Measurements from ENCODE around the gene PRCP.
A peak's percentile ranks its signal among the peaks of the same experiment; 100 is the strongest.

PRCP gene

DNA sequence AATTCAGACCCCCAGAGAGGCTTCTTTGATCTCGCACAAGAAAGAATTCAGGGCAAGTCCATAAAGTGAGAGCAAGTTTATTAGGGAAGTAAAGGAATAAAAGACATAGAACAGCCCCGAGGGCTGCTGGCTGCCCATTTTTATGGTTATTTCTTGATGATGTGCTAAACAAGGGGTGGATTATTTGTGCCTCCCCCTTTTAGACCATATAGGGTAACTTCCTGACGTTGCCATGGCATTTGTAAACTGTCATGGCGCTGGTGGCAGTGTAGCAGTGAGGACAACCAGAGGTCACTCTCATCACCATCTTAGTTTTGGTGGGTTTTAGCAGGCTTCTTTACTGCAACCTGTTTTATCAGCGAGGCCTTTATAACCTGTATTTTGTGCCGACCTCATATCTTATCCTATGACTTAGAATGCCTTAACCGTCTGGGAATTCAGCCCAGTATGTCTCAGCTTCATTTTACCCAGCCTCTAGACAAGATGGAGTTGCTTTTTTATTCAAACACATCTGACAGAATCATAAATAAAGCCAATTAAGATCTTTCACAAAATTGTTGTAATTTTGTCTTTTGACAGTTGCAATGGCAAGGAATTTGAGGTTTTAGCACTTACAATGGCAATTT is 8.9 kb upstream of the PRCP start:
- Histone ChIP-seq H3K79me2 (ENCODE audit: insufficient read depth, low read length) (peaks cover 81% of the 10 kb centered on the region), H2AFZ (ENCODE audit: low read depth, low read length, severe bottlenecking) (no peak overlapping the region), H3K36me3 (ENCODE audit: low read length) (peaks cover 16% of the 10 kb centered on the region), H3K9me2 (replicated peaks; ENCODE audit: insufficient read depth, low read length) (no peaks in the 10 kb centered on the region), H3K4me3 (ENCODE audit: insufficient read depth, low read length, poor library complexity, severe bottlenecking) (no peak overlapping the region), H3K9ac (ENCODE audit: low read length) (no peak overlapping the region), H3F3A (ENCODE audit: insufficient read depth) (peaks cover 11% of the 10 kb centered on the region; the same call in 1 of the 2 replicates), H3K4me2 (ENCODE audit: low read depth, low read length, poor library complexity, severe bottlenecking) (no peak overlapping the region), H4K20me1 (ENCODE audit: low read depth, low read length) (0 out of 2 replicates have a peak, but pooled peaks cover 3% of the 10 kb centered on the region), H3K27me3 (ENCODE audit: low read length) (no peaks in the 10 kb centered on the region), H3K27ac (ENCODE audit: low read depth, low read length) (no peak overlapping the region), H3K9me3 (ENCODE audit: insufficient read depth, low read length) (no peaks in the 10 kb centered on the region)
- TF ChIP-seq EZH2phosphoT487 (conservative IDR thresholded peaks at IDR 0.05; ENCODE audit: low read length): no peak
- TF ChIP-seq, protein P1, sequence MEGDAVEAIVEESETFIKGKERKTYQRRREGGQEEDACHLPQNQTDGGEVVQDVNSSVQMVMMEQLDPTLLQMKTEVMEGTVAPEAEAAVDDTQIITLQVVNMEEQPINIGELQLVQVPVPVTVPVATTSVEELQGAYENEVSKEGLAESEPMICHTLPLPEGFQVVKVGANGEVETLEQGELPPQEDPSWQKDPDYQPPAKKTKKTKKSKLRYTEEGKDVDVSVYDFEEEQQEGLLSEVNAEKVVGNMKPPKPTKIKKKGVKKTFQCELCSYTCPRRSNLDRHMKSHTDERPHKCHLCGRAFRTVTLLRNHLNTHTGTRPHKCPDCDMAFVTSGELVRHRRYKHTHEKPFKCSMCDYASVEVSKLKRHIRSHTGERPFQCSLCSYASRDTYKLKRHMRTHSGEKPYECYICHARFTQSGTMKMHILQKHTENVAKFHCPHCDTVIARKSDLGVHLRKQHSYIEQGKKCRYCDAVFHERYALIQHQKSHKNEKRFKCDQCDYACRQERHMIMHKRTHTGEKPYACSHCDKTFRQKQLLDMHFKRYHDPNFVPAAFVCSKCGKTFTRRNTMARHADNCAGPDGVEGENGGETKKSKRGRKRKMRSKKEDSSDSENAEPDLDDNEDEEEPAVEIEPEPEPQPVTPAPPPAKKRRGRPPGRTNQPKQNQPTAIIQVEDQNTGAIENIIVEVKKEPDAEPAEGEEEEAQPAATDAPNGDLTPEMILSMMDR (IDR thresholded peaks at IDR 0.05; ENCODE audit: insufficient read depth, low read length, poor library complexity, severe bottlenecking): no peak

DNA sequence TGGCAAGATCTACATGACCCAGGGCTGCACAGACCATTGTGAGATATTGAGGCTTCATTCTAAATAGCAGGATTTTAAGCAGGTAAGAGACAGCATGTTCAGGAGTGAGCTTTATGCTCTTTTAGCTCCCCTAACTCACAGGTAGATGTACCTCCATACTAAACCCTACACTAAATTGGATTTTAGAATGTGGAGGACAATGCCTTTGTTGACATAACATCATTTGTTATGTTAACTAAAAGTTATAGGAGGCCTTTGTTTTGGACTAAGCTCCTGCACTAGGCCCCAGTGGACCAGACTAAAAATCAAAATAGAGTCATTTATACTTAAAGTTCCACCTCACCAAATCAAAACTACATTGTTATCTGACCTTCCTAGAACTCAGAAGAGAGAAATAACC is 8.1 kb upstream of the PRCP start:
- TF ChIP-seq EZH2phosphoT487 (conservative IDR thresholded peaks at IDR 0.05; ENCODE audit: low read length): no peak
- TF ChIP-seq, protein P1 (IDR thresholded peaks at IDR 0.05; ENCODE audit: insufficient read depth, low read length, poor library complexity, severe bottlenecking): no peak

DNA sequence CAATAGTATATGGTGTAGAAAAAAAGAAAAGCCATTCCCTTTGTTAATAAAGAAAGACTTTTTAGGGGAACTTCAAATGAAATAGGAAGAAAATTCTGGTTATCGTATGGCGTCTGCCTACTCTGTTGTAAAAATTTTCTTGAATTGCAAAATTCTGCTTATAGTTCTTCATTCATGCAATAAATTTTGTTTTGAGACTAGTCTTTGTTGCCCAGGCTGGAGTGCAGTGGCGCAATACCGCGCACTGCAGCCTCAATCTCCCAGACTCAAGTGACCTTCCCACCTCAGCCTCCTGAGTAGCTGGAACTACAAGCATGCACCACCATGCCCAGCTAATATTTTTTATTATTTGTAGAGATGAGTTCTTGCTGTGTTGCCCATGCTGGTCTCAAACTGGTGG is 7.1 kb upstream of the PRCP start:
- Histone ChIP-seq H3K27me3 (ENCODE audit: low read length) (no peaks in the 10 kb centered on the region), H3K9me2 (replicated peaks; ENCODE audit: insufficient read depth, low read length) (no peaks in the 10 kb centered on the region), H3K27ac (ENCODE audit: low read depth, low read length) (no peak overlapping the region), H3K9me3 (ENCODE audit: insufficient read depth, low read length) (no peaks in the 10 kb centered on the region), H3K36me3 (ENCODE audit: low read length) (peaks cover 15% of the 10 kb centered on the region), H4K20me1 (ENCODE audit: low read depth, low read length) (0 out of 2 replicates have a peak, but pooled peaks cover 3% of the 10 kb centered on the region), H3K9ac (ENCODE audit: low read length) (0 out of 2 replicates have a peak overlapping the region, but pooled peaks have one; percentile 11), H3F3A (ENCODE audit: insufficient read depth) (peaks cover 19% of the 10 kb centered on the region), H3K4me3 (ENCODE audit: insufficient read depth, low read length, poor library complexity, severe bottlenecking) (no peak overlapping the region), H3K4me2 (ENCODE audit: low read depth, low read length, poor library complexity, severe bottlenecking) (peak overlapping the region; percentile 66), H2AFZ (ENCODE audit: low read depth, low read length, severe bottlenecking) (no peak overlapping the region), H3K79me2 (ENCODE audit: insufficient read depth, low read length) (peaks cover 98% of the 10 kb centered on the region)
- TF ChIP-seq EZH2phosphoT487 (conservative IDR thresholded peaks at IDR 0.05; ENCODE audit: low read length): no peak
- TF ChIP-seq, protein P1 (IDR thresholded peaks at IDR 0.05; ENCODE audit: insufficient read depth, low read length, poor library complexity, severe bottlenecking): no peak

More for the DNA sequence above, 8.1 kb upstream of the PRCP start:
- H3K9me2 ChIP-seq (replicated peaks; ENCODE audit: insufficient read depth, low read length): no peaks in the 10 kb centered on the region
- peaks cover 15% of the 10 kb centered on the region for H3K36me3 ChIP-seq (ENCODE audit: low read length)
- no peak overlapping the region for H3K4me2 ChIP-seq (ENCODE audit: low read depth, low read length, poor library complexity, severe bottlenecking)
- no peak overlapping the region for H3K9ac ChIP-seq (ENCODE audit: low read length)
- 0 out of 2 replicates have a peak, but pooled peaks cover 3% of the 10 kb centered on the region for H4K20me1 ChIP-seq (ENCODE audit: low read depth, low read length)
- H3K27me3 ChIP-seq (ENCODE audit: low read length): no peaks in the 10 kb centered on the region
- no peaks in the 10 kb centered on the region for H3K9me3 ChIP-seq (ENCODE audit: insufficient read depth, low read length)
- H2AFZ ChIP-seq (ENCODE audit: low read depth, low read length, severe bottlenecking): no peak overlapping the region
- H3K27ac ChIP-seq (ENCODE audit: low read depth, low read length): no peak overlapping the region
- no peak overlapping the region for H3K4me3 ChIP-seq (ENCODE audit: insufficient read depth, low read length, poor library complexity, severe bottlenecking)
- peaks cover 89% of the 10 kb centered on the region for H3K79me2 ChIP-seq (ENCODE audit: insufficient read depth, low read length)
- H3F3A ChIP-seq (ENCODE audit: insufficient read depth): peaks cover 19% of the 10 kb centered on the region
